Lung (tissue), 12 donors: ENCODE results near the gene CLPSL2. TPM values are rescaled to one million over a fixed set of nuclear protein-coding genes. Genes with fewer than 3 reads are reported as not detected.

Experiments used
- ATAC-seq: fragments of 200-7000 bp; cut with Tn5 transposase; one replicate; pipeline ENCODE4 v1.9.1; 2020; ENCODE audit warnings: moderate number of reproducible peaks; ENCODE audit not compliant: insufficient read depth, low FRiP score
- DNase-seq, 3 donors: peaks; one replicate each; pipeline ENCODE4 v3.0.0-alpha.2; 2013 to 2017
- H3K27ac ChIP-seq, 2 donors: one replicate each; pipeline ENCODE4 v1.5.1; 2013; ENCODE audit warnings: mild to moderate bottlenecking in 2 of 2, moderate library complexity in 2 of 2, control low read depth in 1 of 2, inconsistent platforms in 1 of 2, low read depth in 1 of 2, low read length in 1 of 2
- H3K27me3 ChIP-seq, 3 donors: one replicate each; pipeline ENCODE4 v1.5.1; 2013; ENCODE audit warnings: low read length in 2 of 3; ENCODE audit not compliant: control insufficient read depth in 3 of 3, insufficient read depth in 3 of 3
- H3K36me3 ChIP-seq, 4 donors: one replicate each; pipeline ENCODE4 v1.5.1; 2013; ENCODE audit warnings: low read length in 4 of 4, mild to moderate bottlenecking in 1 of 4, moderate library complexity in 1 of 4; ENCODE audit not compliant: control insufficient read depth in 4 of 4, insufficient read depth in 4 of 4
- H3K4me1 ChIP-seq, 5 donors: one replicate each; pipeline ENCODE4 v1.5.1; 2013; ENCODE audit warnings: low read length in 5 of 5, mild to moderate bottlenecking in 2 of 5, moderate library complexity in 1 of 5; ENCODE audit not compliant: control insufficient read depth in 5 of 5, insufficient read depth in 5 of 5
- H3K4me3 ChIP-seq: one replicate; pipeline ENCODE4 v1.5.1; 2013; ENCODE audit warnings: mild to moderate bottlenecking, control low read depth, moderate library complexity
- H3K9ac ChIP-seq, 2 donors: one replicate each; pipeline ENCODE4 v1.5.1; 2013; ENCODE audit warnings: low read length in 2 of 2, control low read depth in 1 of 2; ENCODE audit not compliant: insufficient read depth in 1 of 2
- H3K9me3 ChIP-seq, 4 donors: one replicate each; pipeline ENCODE4 v1.5.1; 2013; ENCODE audit warnings: low read length in 3 of 4, mild to moderate bottlenecking in 1 of 4, moderate library complexity in 1 of 4; ENCODE audit not compliant: control insufficient read depth in 4 of 4, insufficient read depth in 3 of 4
- WGBS, 2 donors: extraction: QIAGEN DNeasy Blood & Tissue Kit; methylation state at CpG; one replicate each; pipeline ENCODE4 v1.1.7; 2013; 5-methylcytosine and 5-hydroxymethylcytosine counted together
- polyA plus RNA-seq, 2 donors: library from polyadenylated mRNA; stranded (reverse); fragments of 200-250 nt; gene quantifications; one replicate each; pipeline ENCODE4 v1.2.1, GENCODE V29; 2013
- total RNA-seq, 2 donors: library from RNA; depleted of rRNA in 1 of 2; stranded (reverse); fragments of >200 nt in 1 of 2; gene quantifications; one replicate each; pipeline ENCODE4 v1.2.1, GENCODE V29; 2014 to 2021
- TF ChIP-seq, protein P1 (sequence below): IDR thresholded peaks from 2 replicates; pipeline ENCODE4 v1.5.1; 2012; ENCODE audit warnings: mild to moderate bottlenecking; ENCODE audit errors: control extremely low read depth, extremely low read depth
- donor health status: control.
- donor health status: control.
- donor health status: Bipolar disorder and iron deficiency.
- donor health status: healthy.
- donor health status: DM: yes; HTN: yes; CAD: no.

CLPSL2 gene
- total and polyA plus RNA-seq, 4 donors, result not detected

DNA sequence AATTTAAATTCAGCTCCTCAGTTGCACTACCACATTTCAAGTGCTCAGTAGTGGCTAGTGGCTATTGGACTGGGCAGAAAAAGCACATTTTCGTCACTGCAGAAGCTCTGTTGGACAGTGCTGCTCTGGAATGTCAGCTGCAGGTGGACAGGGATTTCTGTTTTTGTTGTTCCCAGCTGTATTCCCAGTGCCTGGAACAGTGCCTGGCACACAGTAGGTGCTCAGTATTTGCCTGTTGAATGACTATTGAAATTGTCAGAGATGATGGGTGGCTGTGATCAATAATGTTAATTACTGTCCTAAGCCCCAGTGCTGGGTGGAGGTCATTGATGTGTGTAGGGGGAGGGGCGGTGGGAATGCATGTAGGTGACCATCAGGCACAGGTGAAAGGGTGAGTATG is 9.9 kb downstream of the CLPSL2 start:
- TF ChIP-seq, protein P1, sequence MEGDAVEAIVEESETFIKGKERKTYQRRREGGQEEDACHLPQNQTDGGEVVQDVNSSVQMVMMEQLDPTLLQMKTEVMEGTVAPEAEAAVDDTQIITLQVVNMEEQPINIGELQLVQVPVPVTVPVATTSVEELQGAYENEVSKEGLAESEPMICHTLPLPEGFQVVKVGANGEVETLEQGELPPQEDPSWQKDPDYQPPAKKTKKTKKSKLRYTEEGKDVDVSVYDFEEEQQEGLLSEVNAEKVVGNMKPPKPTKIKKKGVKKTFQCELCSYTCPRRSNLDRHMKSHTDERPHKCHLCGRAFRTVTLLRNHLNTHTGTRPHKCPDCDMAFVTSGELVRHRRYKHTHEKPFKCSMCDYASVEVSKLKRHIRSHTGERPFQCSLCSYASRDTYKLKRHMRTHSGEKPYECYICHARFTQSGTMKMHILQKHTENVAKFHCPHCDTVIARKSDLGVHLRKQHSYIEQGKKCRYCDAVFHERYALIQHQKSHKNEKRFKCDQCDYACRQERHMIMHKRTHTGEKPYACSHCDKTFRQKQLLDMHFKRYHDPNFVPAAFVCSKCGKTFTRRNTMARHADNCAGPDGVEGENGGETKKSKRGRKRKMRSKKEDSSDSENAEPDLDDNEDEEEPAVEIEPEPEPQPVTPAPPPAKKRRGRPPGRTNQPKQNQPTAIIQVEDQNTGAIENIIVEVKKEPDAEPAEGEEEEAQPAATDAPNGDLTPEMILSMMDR, result no peak
- no peak overlapping the region for H3K4me3 ChIP-seq

DNA sequence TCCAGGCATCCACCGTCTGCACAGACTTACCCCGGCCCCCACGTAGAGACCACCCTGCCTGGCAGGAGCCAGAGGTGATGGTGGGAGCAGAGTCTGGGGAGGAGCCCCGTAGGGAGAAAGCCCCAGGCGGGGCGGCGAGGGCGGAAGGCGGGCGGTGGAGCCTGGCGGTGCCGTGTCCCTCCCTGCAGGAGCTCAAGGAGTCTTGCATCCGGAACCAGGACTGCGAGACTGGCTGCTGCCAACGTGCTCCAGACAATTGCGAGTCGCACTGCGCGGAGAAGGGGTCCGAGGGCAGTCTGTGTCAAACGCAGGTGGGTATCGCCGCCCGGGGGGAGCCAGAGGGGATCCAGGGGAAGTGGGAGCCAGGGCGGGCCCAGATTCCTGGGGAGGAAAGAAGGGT is 10.4 kb downstream of the CLPSL2 start:
- no peak overlapping the region for H3K9ac ChIP-seq
- H3K27me3 ChIP-seq, result peaks cover 0 to 15% (median 14%) of the 10 kb centered on the region in 3 donors
- ATAC-seq, result no peak
- no peak overlapping the region for H3K27ac ChIP-seq
- WGBS, 2 donors, result 43 to 50% methylated on average over 25 of the region's 25 CpGs
- no peak overlapping the region for H3K4me3 ChIP-seq
- no peaks in the 10 kb centered on the region for H3K36me3 ChIP-seq
- TF ChIP-seq, protein P1, result no peak
- peaks cover 0 to 3% (median 0%) of the 10 kb centered on the region in 4 donors for H3K9me3 ChIP-seq
- no peak for DNase-seq
- no peaks in the 10 kb centered on the region for H3K4me1 ChIP-seq

More for the DNA sequence above, 9.9 kb downstream of the CLPSL2 start:
- Histone ChIP-seq H3K27ac (no peak overlapping the region), H3K4me1 (no peaks in the 10 kb centered on the region), H3K9me3 (peaks cover 0 to 3% (median 0%) of the 10 kb centered on the region in 4 donors), H3K36me3 (no peaks in the 10 kb centered on the region), H3K27me3 (peaks cover 0 to 15% (median 14%) of the 10 kb centered on the region in 3 donors), H3K9ac (no peak overlapping the region)
- no peak for DNase-seq
- no peak for ATAC-seq
- WGBS, 2 donors, result 72 to 79% methylated on average over 2 of the region's 2 CpGs

DNA sequence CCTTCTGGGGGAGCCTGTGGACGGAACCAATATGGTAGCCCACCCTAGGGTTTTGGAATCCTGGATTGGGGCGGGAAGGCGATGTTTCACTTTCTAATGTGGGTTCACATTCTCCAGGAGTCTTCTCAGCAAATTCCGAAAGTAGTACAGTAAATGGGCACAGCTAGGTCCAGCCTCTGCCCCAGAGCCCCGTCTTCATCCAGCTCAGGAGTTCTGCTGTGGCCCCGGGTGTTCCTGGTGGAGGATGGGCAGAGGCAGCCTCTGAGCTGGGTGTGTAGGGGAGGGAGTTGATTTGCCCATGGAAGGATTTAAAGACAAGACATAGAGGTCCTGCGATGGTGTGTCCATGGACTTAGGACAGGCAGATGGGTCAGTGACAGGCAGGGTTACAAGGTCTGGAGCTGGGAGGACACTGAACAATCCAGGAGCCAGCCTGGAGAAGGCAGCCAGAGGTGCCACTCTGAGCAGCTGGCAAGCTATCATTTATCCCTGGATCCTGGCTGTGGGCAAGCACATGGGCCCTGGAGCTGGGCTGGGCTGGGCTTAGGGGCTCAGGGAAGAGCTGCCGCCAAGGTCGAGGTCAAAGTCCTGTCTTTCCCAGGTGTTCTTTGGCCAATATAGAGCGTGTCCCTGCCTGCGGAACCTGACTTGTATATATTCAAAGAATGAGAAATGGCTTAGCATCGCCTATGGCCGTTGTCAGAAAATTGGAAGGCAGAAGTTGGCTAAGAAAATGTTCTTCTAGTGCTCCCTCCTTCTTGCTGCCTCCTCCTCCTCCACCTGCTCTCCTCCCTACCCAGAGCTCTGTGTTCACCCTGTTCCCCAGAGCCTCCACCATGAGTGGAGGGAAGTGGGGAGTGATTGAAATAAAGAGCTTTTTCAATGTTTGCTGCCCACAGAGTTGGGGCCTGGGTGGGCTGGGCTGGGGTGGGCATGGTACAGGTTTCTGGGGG is 11.1 kb downstream of the CLPSL2 start:
- H3K4me3 ChIP-seq, result no peak overlapping the region
- ATAC-seq, result no peak

More for the DNA sequence above, 11.1 kb downstream of the CLPSL2 start:
- TF ChIP-seq, protein P1, result no peak
- no peak for DNase-seq
- Histone ChIP-seq H3K27me3 (peaks cover 0 to 15% (median 14%) of the 10 kb centered on the region in 3 donors), H3K36me3 (no peaks in the 10 kb centered on the region), H3K27ac (no peak overlapping the region), H3K9me3 (peaks cover 0 to 3% (median 0%) of the 10 kb centered on the region in 4 donors), H3K4me1 (no peaks in the 10 kb centered on the region), H3K9ac (no peak overlapping the region)
- 79 to 91% methylated on average over 13 of the region's 13 CpGs for WGBS, 2 donors
